IPS-NIHi11 (cell line): ENCODE results near the gene NHSL1.

Experiments used
- DNase-seq: peaks from one replicate; pipeline ENCODE4 v3.0.0; 2012; ENCODE audit warnings: mixed read lengths, low spot score

NHSL1 gene

DNA sequence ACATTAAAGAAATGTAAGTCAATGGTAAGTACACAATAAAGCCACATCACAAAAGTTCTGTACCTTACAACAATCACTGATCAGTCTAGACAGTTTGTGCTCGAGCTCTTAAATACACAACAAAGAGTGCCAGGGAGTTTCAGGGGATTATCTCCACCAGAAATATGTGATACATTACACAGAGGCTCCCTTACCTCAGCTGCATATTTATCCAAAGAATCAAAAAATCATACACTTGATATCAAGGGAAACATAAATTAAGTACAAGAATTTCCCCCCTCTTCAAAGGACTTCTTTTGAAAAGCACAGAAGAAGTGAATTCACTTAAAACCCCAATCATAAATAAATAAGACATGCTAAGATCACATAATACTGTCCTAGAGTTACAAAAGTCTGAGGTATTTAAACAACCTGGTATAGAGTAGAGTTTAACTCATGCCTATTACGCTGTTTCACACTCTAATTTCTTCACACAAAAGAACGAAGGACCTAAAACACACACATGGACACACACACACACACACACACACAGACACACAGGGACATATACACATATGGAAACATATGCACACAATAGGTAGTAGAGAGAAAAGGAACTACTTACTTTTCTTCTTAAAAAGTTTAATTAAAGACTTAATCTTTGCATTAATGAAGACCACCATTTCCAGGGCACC is 528 bp downstream of the NHSL1 start:
- DNase-seq = no peak

DNA sequence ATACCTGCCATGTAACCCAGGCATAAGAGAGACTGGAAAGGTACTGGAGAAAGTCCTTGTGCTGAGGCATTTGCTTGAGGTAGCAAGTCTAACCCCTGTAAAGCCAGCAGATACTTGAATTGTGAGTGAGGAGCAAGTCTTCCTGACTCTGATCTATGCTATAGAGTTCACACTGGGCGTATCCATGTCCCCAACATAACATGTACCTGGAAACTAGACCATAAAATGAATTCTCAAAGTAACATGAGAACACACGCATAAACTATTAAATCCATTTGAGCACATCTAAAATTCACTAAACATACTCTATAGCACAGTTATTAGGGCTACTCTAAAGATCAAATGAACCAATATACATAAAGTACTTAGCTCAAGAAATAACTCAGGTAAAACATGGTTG is 2.0 kb downstream of the NHSL1 start:
- DNase-seq = no peak

DNA sequence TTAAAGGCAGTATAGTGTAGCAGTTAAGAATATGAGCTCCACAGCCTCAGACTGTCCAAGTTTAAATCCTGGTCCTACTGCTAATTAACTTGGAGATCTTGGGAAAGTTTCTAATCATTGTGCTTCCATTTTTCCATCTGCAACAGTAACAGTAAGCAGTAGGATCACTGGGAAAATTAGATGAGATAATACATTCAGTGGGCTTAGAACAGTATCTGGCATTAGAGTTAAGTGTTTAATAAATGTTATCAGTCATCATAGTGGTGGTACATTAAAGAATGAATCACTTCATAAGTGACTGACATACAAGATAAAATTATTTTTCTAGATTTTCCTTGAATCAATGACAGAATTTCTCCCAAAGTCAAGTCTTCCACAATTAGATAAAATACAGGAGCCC is 5.0 kb downstream of the NHSL1 start:
- DNase-seq = no peak

DNA sequence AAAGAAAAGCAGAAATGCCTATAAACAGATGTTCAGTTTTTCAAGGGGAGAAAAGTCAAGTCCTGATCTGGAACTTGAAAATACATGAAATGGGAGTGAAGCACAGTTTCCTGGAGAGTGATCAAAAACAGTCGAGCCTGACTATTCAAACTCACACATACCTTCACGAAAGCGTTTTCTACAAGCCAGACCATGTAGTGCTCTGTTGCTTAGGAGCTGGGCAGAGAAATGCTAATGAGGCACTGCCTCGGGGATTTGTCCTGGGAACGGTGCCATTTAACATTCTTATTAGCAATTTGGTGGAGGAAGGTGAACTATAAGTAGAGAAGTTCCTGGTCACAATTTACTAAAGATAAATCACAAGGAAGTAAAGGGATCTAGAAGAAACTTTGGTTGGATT is 5.9 kb downstream of the NHSL1 start:
- DNase-seq = peak; percentile 57

DNA sequence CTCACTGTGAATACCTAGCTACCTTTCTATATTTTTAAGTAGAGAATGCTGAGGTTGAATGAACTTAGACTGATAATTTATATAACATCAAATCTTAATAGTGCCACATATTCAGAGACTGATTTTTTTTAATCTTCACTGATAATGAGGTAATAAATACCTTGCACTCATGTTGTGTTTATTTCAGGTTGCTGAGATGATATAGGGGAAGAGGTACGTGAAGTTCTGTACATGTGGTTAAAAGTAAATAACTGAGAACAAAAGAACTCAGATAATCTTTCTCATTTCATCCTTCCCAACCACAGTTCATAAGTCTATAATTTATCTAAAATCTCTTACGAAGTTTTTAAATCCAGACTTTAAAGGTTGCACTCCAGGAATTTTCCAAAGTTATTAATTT is 6.4 kb downstream of the NHSL1 start:
- no peak for DNase-seq

DNA sequence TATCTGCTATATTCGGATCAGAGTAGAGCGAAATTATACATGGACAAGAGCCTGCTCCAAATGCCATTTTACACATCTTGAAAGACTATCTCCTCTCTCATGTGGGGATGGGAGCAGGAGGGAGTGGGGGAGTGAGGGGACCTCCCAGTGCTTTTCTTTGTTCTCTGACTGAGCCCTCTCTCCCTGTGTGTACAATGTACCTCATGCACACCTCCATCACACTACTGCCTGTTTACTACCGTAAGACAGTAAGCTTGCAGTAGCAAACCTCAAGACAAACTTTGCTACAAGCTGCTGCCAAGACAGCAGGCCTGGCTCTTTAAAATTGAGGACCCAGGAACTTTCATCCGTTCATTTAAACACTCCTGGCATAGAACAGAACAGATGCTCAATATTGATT is 7.2 kb downstream of the NHSL1 start:
- DNase-seq = no peak

DNA sequence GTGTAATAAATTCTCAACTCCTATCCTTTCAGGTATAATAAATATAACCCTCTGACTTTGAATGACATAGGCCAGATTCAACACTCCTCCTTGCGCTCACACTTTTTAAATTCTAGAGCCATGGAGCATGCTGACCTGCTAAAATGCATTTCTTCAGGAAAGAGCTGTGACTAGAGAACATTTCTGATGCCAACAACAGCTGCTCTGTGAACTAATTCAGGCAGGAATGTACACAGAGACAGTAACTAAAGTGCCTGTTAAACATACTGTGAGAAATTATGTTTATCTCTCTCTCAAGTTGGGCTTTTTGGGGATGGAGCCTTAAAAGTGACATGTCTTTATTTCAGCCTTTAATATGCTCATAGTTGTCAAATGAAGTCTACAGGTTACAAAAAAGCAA is 8.3 kb downstream of the NHSL1 start:
- no peak for DNase-seq

DNA sequence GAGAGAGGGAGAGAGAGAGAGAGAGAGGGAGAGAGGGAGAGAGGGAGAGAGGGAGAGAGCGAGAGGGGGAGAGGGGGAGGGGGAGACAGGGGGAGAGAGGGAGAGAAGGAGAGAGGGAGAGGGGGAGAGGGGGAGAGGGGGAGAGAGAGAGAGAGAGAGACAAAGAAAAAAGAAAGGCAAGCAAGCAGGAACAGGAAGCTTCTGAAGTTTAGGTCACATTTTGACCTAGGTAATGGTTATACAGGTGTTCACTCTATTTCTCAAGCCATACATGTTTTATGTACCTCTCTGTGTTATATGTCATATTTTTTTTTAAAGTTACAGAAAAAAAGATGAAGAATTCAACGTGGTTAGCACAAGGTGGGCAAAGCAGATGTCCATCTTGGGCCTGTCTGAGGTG is 9.4 kb downstream of the NHSL1 start:
- no peak for DNase-seq

DNA sequence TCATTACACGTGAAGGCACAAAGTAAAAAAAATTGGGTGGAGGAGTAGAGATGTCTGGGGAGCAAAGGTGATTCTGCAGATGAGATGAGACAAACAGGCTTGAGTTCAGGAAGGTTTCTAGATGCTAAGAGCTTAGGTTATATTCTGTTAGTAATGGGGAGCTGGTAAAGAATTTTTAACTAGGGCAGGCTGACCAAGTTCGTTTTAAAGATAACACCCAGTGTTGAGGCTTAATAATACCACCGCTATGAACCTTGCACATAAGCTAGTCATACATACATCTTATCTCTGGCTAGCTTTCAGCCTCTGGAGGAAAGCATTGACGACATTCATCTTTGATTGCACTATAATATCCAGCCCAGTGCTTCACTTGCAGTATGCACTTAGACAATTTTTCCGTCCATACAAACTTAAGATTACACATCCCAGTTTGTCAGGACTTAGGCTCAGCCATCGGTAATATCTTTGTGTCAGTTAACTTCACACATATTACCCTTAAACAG is 12.1 kb downstream of the NHSL1 start:
- no peak for DNase-seq

DNA sequence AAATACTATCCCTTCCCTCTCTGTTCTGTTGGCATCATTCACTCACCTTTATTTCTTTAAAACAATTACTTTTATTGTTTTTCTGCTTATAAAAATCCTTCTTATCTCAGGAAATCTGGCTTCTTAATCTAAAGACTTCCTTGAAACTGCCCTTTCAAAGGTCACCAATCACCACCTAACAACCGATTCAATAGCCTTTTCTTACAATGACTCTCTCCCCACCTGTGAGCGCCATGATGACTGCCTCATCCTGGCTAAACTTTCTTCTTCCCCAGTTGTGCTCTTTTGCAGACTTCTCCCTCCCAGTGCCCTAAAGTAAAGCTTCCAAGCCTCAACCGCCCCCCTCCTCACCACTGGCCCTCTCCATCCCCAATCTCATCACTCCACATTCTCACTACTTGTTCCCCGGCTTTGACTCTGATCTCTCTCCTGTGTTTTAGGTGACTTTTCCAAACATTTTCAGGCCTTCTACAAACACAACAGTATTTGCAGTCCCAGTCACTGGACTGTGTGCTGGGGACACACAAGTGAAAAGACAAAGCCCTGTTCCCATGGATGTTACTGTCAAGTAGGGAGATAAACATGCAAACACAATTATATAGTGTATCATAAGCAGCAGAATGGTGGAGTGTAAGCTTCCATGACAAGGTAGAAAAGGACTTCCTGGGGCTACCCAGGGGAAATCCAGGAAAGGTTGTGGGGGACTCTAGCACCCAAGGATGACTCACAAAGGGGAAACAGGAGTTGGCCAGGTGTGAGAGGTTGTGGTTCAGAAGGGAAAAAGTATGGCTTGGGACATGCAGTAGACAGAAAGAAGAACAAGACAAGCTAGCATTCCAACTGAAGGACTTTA is 12.8 kb downstream of the NHSL1 start:
- DNase-seq = peak; percentile 30

DNA sequence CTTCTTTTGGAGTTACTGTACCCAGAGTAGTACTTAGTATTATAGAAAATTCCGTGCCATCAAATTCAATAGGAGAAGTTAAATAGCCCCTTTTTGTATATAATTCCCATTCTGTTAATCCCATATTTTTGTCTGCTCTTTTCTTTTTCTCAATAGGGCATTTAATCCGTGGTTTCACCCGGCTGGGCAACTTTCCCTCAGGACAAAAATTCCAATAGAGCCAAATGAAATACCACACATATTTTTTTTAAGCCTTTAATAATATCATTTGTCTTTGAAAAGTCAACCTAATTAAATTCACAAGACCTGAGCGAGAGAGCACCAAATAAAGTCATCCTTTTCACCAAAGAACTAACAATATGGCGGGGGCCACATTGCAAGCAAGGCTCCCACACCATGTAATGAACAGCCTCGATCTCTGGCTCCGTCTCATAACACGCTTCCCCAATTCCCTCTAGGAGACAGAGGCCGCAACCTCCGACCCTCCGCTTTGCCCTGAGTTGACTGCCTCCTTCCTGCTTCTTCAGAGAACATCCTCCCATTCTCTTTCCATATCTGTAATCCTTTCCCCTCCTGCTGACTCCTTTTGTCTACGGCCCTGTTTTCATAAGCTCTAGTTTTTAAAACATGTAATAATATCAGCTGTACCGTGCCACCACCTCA is 13.6 kb downstream of the NHSL1 start:
- peak; percentile 26 for DNase-seq

DNA sequence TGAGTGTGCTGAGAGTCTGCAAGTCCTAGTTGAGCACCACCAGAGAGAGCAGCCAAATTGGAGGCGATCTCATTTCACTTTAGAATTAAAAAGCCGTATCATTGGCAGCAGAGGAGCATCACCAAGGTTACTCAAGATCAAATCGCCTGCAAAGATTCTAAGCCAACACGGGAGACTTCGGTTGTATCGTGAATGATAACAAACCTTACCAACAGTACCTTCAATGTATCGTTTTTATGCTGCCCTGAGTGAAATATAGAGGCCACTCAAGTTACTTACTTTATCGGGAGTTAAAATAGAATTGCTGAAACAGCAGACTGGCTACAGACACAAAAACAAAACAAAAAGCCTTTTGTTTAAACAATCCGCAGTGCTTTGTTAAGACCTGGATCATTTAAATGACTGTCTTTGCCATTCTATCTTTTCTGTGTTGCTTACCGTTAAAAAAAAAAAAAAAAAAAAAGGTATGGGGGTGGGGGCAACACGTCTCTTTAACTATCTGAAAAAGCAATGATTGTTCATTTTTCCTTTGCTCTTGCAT is 14.2 kb downstream of the NHSL1 start:
- peak; percentile 24 for DNase-seq

DNA sequence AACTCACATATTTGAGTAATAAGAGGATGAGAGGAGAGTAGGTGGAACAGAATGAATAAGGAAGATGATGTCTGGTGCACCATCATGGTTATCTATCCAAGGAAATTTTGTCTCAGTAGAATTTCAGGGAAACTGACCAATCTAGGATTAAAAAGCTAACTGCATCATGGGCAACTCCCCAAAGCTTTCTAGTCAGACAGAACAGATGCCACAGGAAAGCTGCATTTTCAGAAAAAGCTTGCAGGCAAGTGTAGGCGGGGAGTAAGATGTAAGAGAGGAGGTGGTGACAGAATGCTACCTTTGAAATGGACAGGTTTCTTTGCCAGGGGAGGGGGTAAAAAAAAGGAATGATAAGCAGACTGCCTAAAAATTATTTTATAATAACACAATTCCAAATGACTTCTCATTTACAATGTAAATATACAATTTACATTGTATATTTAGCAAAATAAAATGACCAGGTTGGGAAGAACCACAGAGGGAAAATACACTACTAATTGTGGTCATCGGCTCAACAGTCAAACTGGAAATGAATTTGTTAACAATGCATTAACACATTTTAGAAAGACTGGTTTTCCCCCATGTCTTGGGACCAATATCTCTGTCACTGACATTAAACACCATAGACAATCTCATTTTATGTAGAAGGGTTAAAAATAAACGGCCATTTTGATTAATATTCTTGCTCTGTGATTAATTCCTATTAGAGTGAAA is 15.1 kb downstream of the NHSL1 start:
- no peak for DNase-seq

DNA sequence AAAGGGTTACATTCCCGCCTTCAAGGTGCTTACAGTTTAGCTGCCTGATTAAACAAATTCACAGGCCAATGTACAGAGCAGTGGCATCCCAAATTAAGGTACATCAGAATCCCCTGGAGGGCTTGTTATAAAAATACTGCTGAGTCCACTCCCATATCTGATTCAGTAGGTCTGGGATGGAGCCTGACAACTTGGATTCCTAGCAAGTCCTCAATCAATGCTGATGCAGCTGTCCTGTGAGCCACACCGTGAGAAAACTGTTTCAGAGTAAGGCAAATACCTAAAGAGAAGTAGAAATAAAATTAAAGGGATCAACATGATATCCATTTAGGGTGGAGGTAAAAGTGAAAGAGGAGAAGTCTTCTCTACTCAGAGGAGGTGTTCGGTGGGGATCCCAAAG is 16.5 kb downstream of the NHSL1 start:
- DNase-seq = no peak

DNA sequence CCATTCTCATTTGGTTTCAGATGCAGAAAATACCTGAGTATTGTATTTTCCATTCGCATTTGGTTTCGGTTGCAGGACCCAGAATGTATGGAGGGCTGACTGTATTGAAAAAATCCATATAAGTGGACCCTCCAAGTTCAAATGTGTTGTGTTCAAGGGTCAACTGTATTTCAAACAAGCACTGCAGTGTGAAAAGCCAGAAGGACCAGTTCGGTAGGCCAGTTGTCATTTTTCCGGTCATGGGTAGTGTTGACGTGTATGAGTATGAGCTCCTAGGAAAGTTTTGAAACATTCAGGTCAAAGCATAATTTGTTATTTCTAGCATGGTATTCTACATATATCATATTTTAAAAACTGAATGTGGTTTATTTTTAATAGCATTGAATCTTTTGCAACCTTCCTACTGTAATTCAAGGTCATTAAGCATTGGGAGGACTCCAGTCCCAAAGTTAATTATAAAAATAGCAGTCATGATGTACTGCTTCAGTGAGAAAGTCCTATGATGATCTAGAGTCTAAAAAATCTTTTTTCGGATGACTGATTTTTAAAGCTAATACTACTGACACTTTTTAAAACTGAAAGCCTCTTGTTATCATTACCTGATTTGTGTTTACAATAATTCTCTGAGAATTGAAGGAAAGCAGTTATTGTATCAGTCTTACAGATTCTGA is 18.9 kb downstream of the NHSL1 start:
- no peak for DNase-seq

DNA sequence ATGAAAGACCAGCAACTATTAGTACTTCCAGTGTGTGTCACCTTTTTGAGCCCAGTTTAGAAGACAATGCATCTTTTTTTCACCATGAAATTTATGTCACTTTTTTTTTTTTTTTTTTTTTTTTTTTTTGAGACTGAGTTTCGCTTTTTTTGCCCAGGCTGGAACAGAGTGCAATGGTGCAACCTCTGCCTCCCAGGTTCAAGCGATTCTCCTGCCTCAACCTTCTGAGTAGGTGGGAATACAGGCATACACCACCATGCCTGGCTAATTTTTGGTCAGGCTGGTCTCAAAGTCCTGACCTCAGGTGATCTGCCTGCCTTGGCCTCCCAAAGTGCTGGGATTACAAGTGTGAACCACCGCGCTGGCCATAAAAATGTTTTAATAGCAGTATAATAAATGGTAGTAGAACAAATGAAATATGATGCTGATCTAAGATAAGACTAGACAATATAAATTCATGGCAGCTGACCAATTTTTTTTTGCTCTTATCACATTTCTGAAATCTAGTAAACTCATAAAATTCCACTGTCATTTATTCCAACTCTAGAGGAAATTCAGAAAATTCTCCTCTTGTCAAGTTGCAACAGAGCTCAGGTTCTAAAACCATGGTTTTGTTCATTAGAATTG is 21.3 kb downstream of the NHSL1 start:
- no peak for DNase-seq

DNA sequence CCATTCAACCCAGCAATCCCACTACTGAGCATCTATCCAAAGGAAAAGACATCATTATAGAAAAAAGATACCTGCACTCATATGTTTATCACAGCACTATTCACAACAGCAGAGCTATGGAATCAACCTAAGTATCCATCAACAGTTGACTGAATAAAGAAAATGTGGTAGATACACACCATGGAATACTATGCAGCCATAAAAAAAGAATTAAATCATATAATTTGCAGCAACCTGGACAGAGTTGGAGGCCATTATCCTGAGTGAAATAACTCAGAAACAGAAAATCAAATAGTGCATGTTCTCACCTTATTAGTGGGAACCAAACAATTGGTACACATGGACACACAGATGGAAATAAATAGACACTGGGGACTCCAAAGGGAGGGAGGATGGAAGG is 23.2 kb downstream of the NHSL1 start:
- no peak for DNase-seq

DNA sequence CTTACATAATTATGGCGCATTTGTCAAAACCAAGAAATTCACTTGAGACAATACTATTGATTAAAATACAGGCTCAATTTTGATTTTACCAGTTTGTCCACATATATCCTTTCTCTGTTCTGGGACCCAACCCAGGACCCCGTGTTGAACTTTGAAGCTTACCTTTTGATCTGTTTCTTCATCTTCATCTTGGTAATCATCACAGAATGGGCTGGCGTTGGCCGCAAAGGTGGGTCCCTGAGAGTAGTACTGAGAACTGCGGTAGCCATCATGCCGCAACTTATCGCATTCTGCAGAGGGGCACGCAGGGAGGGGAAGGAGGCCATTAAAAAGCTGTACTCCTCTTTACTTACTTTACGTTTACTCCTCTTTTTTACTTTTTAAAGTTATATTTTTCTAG is 26.1 kb downstream of the NHSL1 start:
- no peak for DNase-seq

DNA sequence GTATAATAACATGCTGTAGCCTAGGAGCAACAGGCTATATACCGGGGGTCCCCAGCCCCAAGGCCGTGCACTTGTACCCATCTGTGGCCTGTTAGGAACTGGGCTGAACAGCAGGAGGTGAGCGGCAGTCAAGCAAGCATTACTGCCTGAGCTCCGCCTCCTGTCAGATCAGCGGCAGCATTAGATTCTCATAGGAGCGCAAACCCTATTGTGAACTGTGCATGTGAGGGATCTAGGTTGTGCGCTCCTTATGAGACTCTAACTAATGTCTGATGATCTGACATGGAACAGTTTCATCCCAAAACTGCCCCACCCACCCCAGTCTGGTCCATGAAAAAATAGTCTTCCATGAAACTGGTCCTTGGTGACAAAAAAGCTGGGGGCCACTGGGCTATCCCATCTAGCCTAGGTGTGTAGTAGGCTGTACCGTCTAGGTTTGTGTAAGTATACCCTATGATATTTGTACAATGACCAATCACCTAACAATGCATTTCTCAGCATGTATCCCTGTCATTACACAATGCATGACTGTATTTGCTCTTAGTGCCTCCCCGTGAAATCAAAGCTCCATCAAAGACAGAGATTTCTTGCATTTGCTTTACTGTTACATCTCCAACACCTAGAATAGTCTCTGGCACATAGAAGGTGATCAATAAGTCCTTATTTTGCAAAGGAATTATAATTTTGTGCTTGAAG is 30.8 kb downstream of the NHSL1 start:
- no peak for DNase-seq

DNA sequence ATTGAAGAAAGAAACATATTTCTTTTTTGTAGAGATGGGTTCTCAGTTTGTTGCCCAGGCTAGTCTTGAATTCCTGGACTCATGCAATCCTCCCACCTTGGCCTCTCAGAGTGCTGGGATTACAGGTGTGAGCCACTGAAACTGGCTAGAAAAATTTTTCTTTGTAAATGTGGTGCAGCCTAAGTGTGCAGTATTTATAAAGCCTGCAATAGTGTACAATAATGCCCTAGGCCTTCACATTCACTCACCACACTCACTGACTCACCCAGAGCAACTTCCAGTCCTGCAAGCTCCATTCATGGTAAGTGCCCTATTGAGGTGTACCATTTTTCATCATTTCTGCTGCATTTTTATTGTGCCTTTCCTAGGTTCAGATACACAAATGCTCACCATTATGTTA is 31.4 kb downstream of the NHSL1 start:
- DNase-seq = no peak
